HepG2 (cell line): ENCODE results near the gene MC1R. TPM values are rescaled to one million over a fixed set of nuclear protein-coding genes. Genes with fewer than 3 reads are reported as not detected.

Source experiments
- ATAC-seq: fragments of 200-7000 bp; cut with Tn5 transposase; 3 replicates; pipeline ENCODE4 v1.9.1; 2020; ENCODE audit warnings: mild to moderate bottlenecking, moderate library complexity
- BruUV-seq: library from RNA; stranded (reverse); fragments of 400-500 nt; replicated peaks from 2 replicates; lab custom pipeline; 2021; lab: Mats Ljungman, UMichigan
- CTCF ChIA-PET: fragments of 300-600 bp; formaldehyde crosslinking; extraction: SDS; loops from one replicate; lab custom pipeline; 2021; ENCODE audit warnings: low total read pairs, inconsistent platforms, low intra/inter-chr PET ratio; lab: Yijun Ruan, JAX
- POLR2A ChIA-PET: fragments of 350-600 bp; sonication (Branson Sonifier 250); formaldehyde crosslinking; loops from one replicate; lab custom pipeline; 2020; ENCODE audit warnings: antibody characterized with exemption, inconsistent platforms; lab: Yijun Ruan, JAX
- DNase-seq: peaks from one replicate; pipeline ENCODE4 v3.0.0-alpha.2; 2015; ENCODE audit warnings: low spot score
- FAIRE-seq: peaks from 3 replicates; lab custom pipeline; 2011; peaks lifted over from hg19 to GRCh38; lab: Jason Lieb, UNC
- H2AFZ ChIP-seq: one replicate; pipeline ENCODE4 v1.6.1; 2011; ENCODE audit warnings: low read length, inconsistent platforms
- H3K27ac ChIP-seq: fragments of 300-600 bp; 3 replicates; pipeline ENCODE4 v1.8.0; 2011; ENCODE audit warnings: mixed run types, mild to moderate bottlenecking, mixed read lengths, low read length, inconsistent platforms; ENCODE audit not compliant: insufficient read depth; ENCODE audit errors: extremely low read length
- H3K27me3 ChIP-seq, 2 experiments: fragments of 200-600 bp in 1 of 2; 2 replicates in 1 of 2; 3 replicates in 1 of 2; pipeline versions ENCODE4 v1.6.0 to v1.8.0; 2011; ENCODE audit warnings: low read length in 2 of 2, mild to moderate bottlenecking in 2 of 2, moderate library complexity in 2 of 2, inconsistent platforms in 1 of 2; ENCODE audit not compliant: insufficient read depth in 2 of 2, control insufficient read depth in 1 of 2
- H3K36me3 ChIP-seq, 2 experiments: fragments of 200-600 bp in 1 of 2; replicated peaks in 1 of 2; 2 replicates in 1 of 2; 3 replicates in 1 of 2; pipeline versions ENCODE4 v1.5.1 to v1.8.0; 2011; ENCODE audit warnings: low read length in 2 of 2, inconsistent platforms in 1 of 2; ENCODE audit not compliant: insufficient read depth in 2 of 2, control insufficient read depth in 1 of 2
- H3K4me1 ChIP-seq: 2 replicates; pipeline ENCODE4 v1.5.1; 2012; ENCODE audit warnings: low read length, inconsistent platforms; ENCODE audit not compliant: insufficient read depth
- H3K4me2 ChIP-seq: 2 replicates; pipeline ENCODE4 v1.6.0; 2011; ENCODE audit warnings: low read depth, low read length, inconsistent platforms
- H3K4me3 ChIP-seq, 3 experiments: fragments of 200-600 bp in 1 of 3; sonication (generic), shearing (Covaris generic) in 1 of 3; replicated peaks in 1 of 3; 2 replicates each; pipeline ENCODE4 v1.5.1; 2011 to 2016; ENCODE audit warnings: low read length in 3 of 3, inconsistent platforms in 2 of 3, low read depth in 2 of 3, mild to moderate bottlenecking in 2 of 3, control low read depth in 1 of 3, mixed read lengths in 1 of 3; ENCODE audit not compliant: insufficient read depth in 1 of 3
- H3K79me2 ChIP-seq: one replicate; pipeline ENCODE4 v1.6.1; 2011; ENCODE audit warnings: low read length, inconsistent platforms; ENCODE audit not compliant: insufficient read depth
- H3K9ac ChIP-seq: 2 replicates; pipeline ENCODE4 v1.6.0; 2011; ENCODE audit warnings: mild to moderate bottlenecking, low read depth, low read length, inconsistent platforms; ENCODE audit not compliant: insufficient read depth
- H3K9me3 ChIP-seq: 2 replicates; pipeline ENCODE4 v1.5.1; 2012; ENCODE audit warnings: mild to moderate bottlenecking, low read length
- H4K20me1 ChIP-seq: 2 replicates; pipeline ENCODE4 v1.6.0; 2011; ENCODE audit warnings: inconsistent platforms, mild to moderate bottlenecking, low read length, moderate library complexity; ENCODE audit not compliant: insufficient read depth
- ARID4A ChIP-seq: sonication (generic); formaldehyde crosslinking; IDR thresholded peaks from 2 replicates; pipeline ENCODE4 v1.5.0; 2020; ENCODE audit warnings: mild to moderate bottlenecking, missing genetic modification reagents, borderline replicate concordance
- ATF6 ChIP-seq: sonication (generic); formaldehyde crosslinking; conservative IDR thresholded peaks from 2 replicates; pipeline ENCODE4 v1.4.0; 2020; ENCODE audit warnings: missing genetic modification reagents
- NFATC3 ChIP-seq: sonication (generic); formaldehyde crosslinking; IDR thresholded peaks from 2 replicates; pipeline ENCODE4 v1.5.1; 2020; ENCODE audit warnings: mild to moderate bottlenecking, missing genetic modification reagents
- POGZ ChIP-seq: sonication (generic); formaldehyde crosslinking; IDR thresholded peaks from 2 replicates; pipeline ENCODE4 v1.4.0; 2020; ENCODE audit warnings: mild to moderate bottlenecking, missing genetic modification reagents
- ZFP36L1 ChIP-seq: sonication (generic); formaldehyde crosslinking; IDR thresholded peaks from 2 replicates; pipeline ENCODE4 v1.8.0; 2022; ENCODE audit warnings: mild to moderate bottlenecking, missing genetic modification reagents, moderate library complexity
- ZNF609 ChIP-seq: sonication (generic); formaldehyde crosslinking; IDR thresholded peaks from 2 replicates; pipeline ENCODE4 v1.4.0; 2020; ENCODE audit warnings: mild to moderate bottlenecking, missing genetic modification reagents, borderline replicate concordance
- WGBS: methylation state at CpG from one replicate; pipeline ENCODE4 v1.1.6; 2017; ENCODE audit warnings: low lambda C conversion rate; 5-methylcytosine and 5-hydroxymethylcytosine counted together
- in situ Hi-C: cut with HindIII; loops from 2 replicates; pipeline ENCODE4 v1.10.0; 2017; ENCODE audit warnings: low pct_unique_long_range_greater_than_20kb; ENCODE audit not compliant: extremely low pct_ligation_motif_present
- intact Hi-C: fragments of 100-400 bp; cut with micrococcal nuclease; formaldehyde crosslinking; loops from one replicate; pipeline ENCODE4 v1.10.0; 2022; ENCODE audit not compliant: unreplicated experiment
- polyA plus RNA-seq, 8 experiments: library from polyadenylated mRNA; depleted of rRNA in 3 of 8; stranded (reverse) in 7 of 8; unstranded in 1 of 8; fragments of >200 nt; fragmentation: Illumina TruSeq in 4 of 8; extraction: Trizol in 4 of 8; gene quantifications; 2 replicates each; pipeline versions ENCODE4 v1.2.1 to v1.2.3, GENCODE V29; 2011 to 2016; ENCODE audit warnings: low read depth in 4 of 8, missing spikeins in 1 of 8, mixed read lengths in 1 of 8; ENCODE audit not compliant: insufficient read depth in 1 of 8
- total RNA-seq, 5 experiments: library from RNA; depleted of rRNA; stranded (reverse); fragments of >200 nt; fragmentation: Illumina TruSeq; extraction: Trizol; gene quantifications; 2 replicates each; pipeline ENCODE4 v1.2.3, GENCODE V29; 2016; ENCODE audit warnings: low read depth in 1 of 5

MC1R gene
- total and polyA plus RNA-seq, 2 of the 13 experiments (the other 11 are each of a cell fraction or from before 2014, with no cell fraction given), result 9.1 to 14.8 TPM

- TSS peak; percentile 55 for BruUV-seq
- peak overlapping the region; percentile 74 to 90 (median 81) for H3K4me3 ChIP-seq
- H3K36me3 ChIP-seq, result 0 out of 5 replicates have a peak, but pooled peaks cover 0 to 2% of the 10 kb centered on the region in 2 experiments
- no peak overlapping the region for H3K27ac ChIP-seq
- ATAC-seq (peak; percentile 9), FAIRE-seq (no peak), DNase-seq (peak; percentile 56)
- WGBS, result 0% methylated on average over 1 of the region's 41 CpGs
- H3K27me3 ChIP-seq, result no peaks in the 10 kb centered on the region; a peak in 1 of 5 replicates
- peaks cover 40% of the 10 kb centered on the region for H3K79me2 ChIP-seq
- intact Hi-C loops (loop anchor here (5.0 kb wide), 1 partner anchor 99 kb away; no protein-coding TSS in a partner anchor), in situ Hi-C loops (loop anchor here (5.0 kb wide), 1 partner anchor 99 kb away; no protein-coding TSS in a partner anchor)
- H3K9me3 ChIP-seq, result no peaks in the 10 kb centered on the region
- CTCF ChIA-PET, result no interaction called here
- H3K9ac ChIP-seq, result peak overlapping the region; percentile 78
- peaks cover 40% of the 10 kb centered on the region for H4K20me1 ChIP-seq
- H3K4me1 ChIP-seq, result peaks cover 45% of the 10 kb centered on the region
- H3K4me2 ChIP-seq, result peak overlapping the region; percentile 98
- POLR2A ChIA-PET, result interaction anchor here (0.6 to 4.8 kb wide), 13 partner anchors 8 to 108 kb away, joined by 3 to 86 read pairs (median 13); partner anchors contain the start of genes DBNDD1, DEF8 and TCF25
- H2AFZ ChIP-seq, result no peak overlapping the region
- TF ChIP-seq ZNF609 (CRISPR knock-in tag) (no peak; the same call in 1 of the 2 replicates), ATF6 (no peak), ARID4A (0 out of 2 replicates have a peak, but pooled peaks have one; percentile 6), POGZ (CRISPR knock-in tag) (no peak; the same call in 1 of the 2 replicates), NFATC3 (CRISPR knock-in tag) (peak; percentile 75; the same call in 1 of the 2 replicates), ZFP36L1 (CRISPR knock-in tag) (0 out of 2 replicates have a peak, but pooled peaks have one; percentile 0)
Observed at GRCh38 chr16:89923640-89924296, 5.1 kb downstream of the MC1R start.
